Lung (tissue), 12 donors: ENCODE measurements around the gene HLA-DOA. TPM values are rescaled to one million over a fixed set of nuclear protein-coding genes. Genes with fewer than 3 reads are reported as not detected.

ENCODE experiments used
- ATAC-seq: fragments of 200-7000 bp; cut with Tn5 transposase; one replicate; pipeline ENCODE4 v1.9.1; 2020; ENCODE audit warnings: moderate number of reproducible peaks; ENCODE audit not compliant: insufficient read depth, low FRiP score
- DNase-seq, 3 donors: peaks; one replicate each; pipeline ENCODE4 v3.0.0-alpha.2; 2013 to 2017
- H3K27ac ChIP-seq, 2 donors: one replicate each; pipeline ENCODE4 v1.5.1; 2013; ENCODE audit warnings: mild to moderate bottlenecking in 2 of 2, moderate library complexity in 2 of 2, control low read depth in 1 of 2, inconsistent platforms in 1 of 2, low read depth in 1 of 2, low read length in 1 of 2
- H3K27me3 ChIP-seq, 3 donors: one replicate each; pipeline ENCODE4 v1.5.1; 2013; ENCODE audit warnings: low read length in 2 of 3; ENCODE audit not compliant: control insufficient read depth in 3 of 3, insufficient read depth in 3 of 3
- H3K36me3 ChIP-seq, 4 donors: one replicate each; pipeline ENCODE4 v1.5.1; 2013; ENCODE audit warnings: low read length in 4 of 4, mild to moderate bottlenecking in 1 of 4, moderate library complexity in 1 of 4; ENCODE audit not compliant: control insufficient read depth in 4 of 4, insufficient read depth in 4 of 4
- H3K4me1 ChIP-seq, 5 donors: one replicate each; pipeline ENCODE4 v1.5.1; 2013; ENCODE audit warnings: low read length in 5 of 5, mild to moderate bottlenecking in 2 of 5, moderate library complexity in 1 of 5; ENCODE audit not compliant: control insufficient read depth in 5 of 5, insufficient read depth in 5 of 5
- H3K4me3 ChIP-seq: one replicate; pipeline ENCODE4 v1.5.1; 2013; ENCODE audit warnings: mild to moderate bottlenecking, control low read depth, moderate library complexity
- H3K9ac ChIP-seq, 2 donors: one replicate each; pipeline ENCODE4 v1.5.1; 2013; ENCODE audit warnings: low read length in 2 of 2, control low read depth in 1 of 2; ENCODE audit not compliant: insufficient read depth in 1 of 2
- H3K9me3 ChIP-seq, 4 donors: one replicate each; pipeline ENCODE4 v1.5.1; 2013; ENCODE audit warnings: low read length in 3 of 4, mild to moderate bottlenecking in 1 of 4, moderate library complexity in 1 of 4; ENCODE audit not compliant: control insufficient read depth in 4 of 4, insufficient read depth in 3 of 4
- CTCF ChIP-seq: IDR thresholded peaks from 2 replicates; pipeline ENCODE4 v1.5.1; 2012; ENCODE audit warnings: mild to moderate bottlenecking; ENCODE audit errors: control extremely low read depth, extremely low read depth
- WGBS, 2 donors: extraction: QIAGEN DNeasy Blood & Tissue Kit; methylation state at CpG; one replicate each; pipeline ENCODE4 v1.1.7; 2013; 5-methylcytosine and 5-hydroxymethylcytosine counted together
- polyA plus RNA-seq, 2 donors: library from polyadenylated mRNA; stranded (reverse); fragments of 200-250 nt; gene quantifications; one replicate each; pipeline ENCODE4 v1.2.1, GENCODE V29; 2013
- total RNA-seq, 2 donors: library from RNA; depleted of rRNA in 1 of 2; stranded (reverse); fragments of >200 nt in 1 of 2; gene quantifications; one replicate each; pipeline ENCODE4 v1.2.1, GENCODE V29; 2014 to 2021
- donor health status: control.
- donor health status: control.
- donor health status: Bipolar disorder and iron deficiency.
- donor health status: healthy.
- donor health status: DM: yes; HTN: yes; CAD: no.

Gene HLA-DOA
- total and polyA plus RNA-seq, 4 donors, result 4.6 to 26.4 (median 16.8) TPM

- peaks cover 0 to 2% (median 0%) of the 10 kb centered on the region in 5 donors for H3K4me1 ChIP-seq
- no peak overlapping the region for H3K27ac ChIP-seq
- WGBS, 2 donors, result 31 to 37% methylated on average over 8 of the region's 8 CpGs
- ATAC-seq (no peak), DNase-seq (no peak)
- peaks cover 0 to 40% (median 28%) of the 10 kb centered on the region in 3 donors for H3K27me3 ChIP-seq
- H3K36me3 ChIP-seq, result no peaks in the 10 kb centered on the region
- no peaks in the 10 kb centered on the region for H3K9me3 ChIP-seq
- TF ChIP-seq CTCF, result no peak
- no peak overlapping the region for H3K9ac ChIP-seq
- no peak overlapping the region for H3K4me3 ChIP-seq
Measured at GRCh38 chr6:33000055-33000454, 9.3 kb downstream of the HLA-DOA start.

GRCh38 chr6:32995448-32995847 lies 13.9 kb downstream of the HLA-DOA start:
- 54 to 61% methylated on average over 2 of the region's 2 CpGs for WGBS, 2 donors

GRCh38 chr6:32993363-32993973 lies 15.9 kb downstream of the HLA-DOA start:
- no peak overlapping the region for H3K4me3 ChIP-seq
- no peak overlapping the region for H3K9ac ChIP-seq
- no peaks in the 10 kb centered on the region for H3K9me3 ChIP-seq
- no peak overlapping the region for H3K27ac ChIP-seq
- no peak for TF ChIP-seq CTCF
- 84 to 93% methylated on average over 9 of the region's 9 CpGs for WGBS, 2 donors
- no peaks in the 10 kb centered on the region for H3K4me1 ChIP-seq
- no peak for DNase-seq
- H3K27me3 ChIP-seq, result peaks cover 0 to 15% (median 12%) of the 10 kb centered on the region in 3 donors
- ATAC-seq, result no peak
- H3K36me3 ChIP-seq, result no peaks in the 10 kb centered on the region

More at GRCh38 chr6:32995448-32995847, 13.9 kb downstream of the HLA-DOA start:
- no peaks in the 10 kb centered on the region for H3K9me3 ChIP-seq
- no peak overlapping the region for H3K4me3 ChIP-seq
- no peak overlapping the region for H3K9ac ChIP-seq
- DNase-seq, result no peak
- H3K27ac ChIP-seq, result no peak overlapping the region
- no peak for ATAC-seq
- no peak for TF ChIP-seq CTCF
- H3K27me3 ChIP-seq, result peaks cover 0 to 24% (median 20%) of the 10 kb centered on the region in 3 donors
- no peaks in the 10 kb centered on the region for H3K36me3 ChIP-seq
- H3K4me1 ChIP-seq, result no peaks in the 10 kb centered on the region

- no peaks in the 10 kb centered on the region for H3K9me3 ChIP-seq
- H3K27ac ChIP-seq, result no peak overlapping the region
- H3K4me1 ChIP-seq, result no peaks in the 10 kb centered on the region
- H3K4me3 ChIP-seq, result no peak overlapping the region
- whole genome bisulfite sequencing, 2 donors, result 69 to 70% methylated on average over 4 of the region's 4 CpGs
- peaks cover 0 to 12% (median 8%) of the 10 kb centered on the region in 3 donors for H3K27me3 ChIP-seq
- DNase-seq (no peak), ATAC-seq (no peak)
- TF ChIP-seq CTCF, result no peak
- H3K9ac ChIP-seq, result no peak overlapping the region
- no peaks in the 10 kb centered on the region for H3K36me3 ChIP-seq
Measured at GRCh38 chr6:32991972-32992371, 17.4 kb downstream of the HLA-DOA start.
